Pancreas (tissue), 10 donors: ENCODE measurements around the gene SRP68. TPM values are rescaled to one million over a fixed set of nuclear protein-coding genes. Genes with fewer than 3 reads are reported as not detected.

ENCODE experiments used
- ATAC-seq, 4 donors: fragments of 200-7000 bp; cut with Tn5 transposase; one replicate each; pipeline versions ENCODE4 v1.8.0 to v1.9.1; 2020; ENCODE audit warnings: mild to moderate bottlenecking in 4 of 4, moderate library complexity in 4 of 4
- DNase-seq, 6 donors: peaks; one replicate each; pipeline ENCODE4 v3.0.0-alpha.2; 2020
- FAIRE-seq: peaks from 2 replicates; lab custom pipeline; 2012; peaks lifted over from hg19 to GRCh38; lab: Jason Lieb, UNC
- H3K27ac ChIP-seq, 4 donors: fragments of 200-600 bp; sonication (generic); 1 replicate in 3 of 4; 2 replicates in 1 of 4; pipeline versions ENCODE4 v1.5.0 to v1.8.0; 2020
- H3K27me3 ChIP-seq, 4 donors: fragments of 200-600 bp; one replicate each; pipeline ENCODE4 v1.8.0; 2021
- H3K36me3 ChIP-seq, 3 donors: fragments of 200-600 bp; sonication (generic) in 1 of 3; one replicate each; pipeline versions ENCODE4 v1.5.0 to v1.8.0; 2020 to 2021
- H3K4me1 ChIP-seq, 3 donors: fragments of 200-600 bp; one replicate each; pipeline ENCODE4 v1.8.0; 2021
- H3K4me3 ChIP-seq, 4 donors: fragments of 200-600 bp; sonication (generic) in 2 of 4; one replicate each; pipeline versions ENCODE4 v1.5.0 to v1.8.0; 2020 to 2021
- H3K9me3 ChIP-seq, 4 donors: fragments of 200-600 bp; one replicate each; pipeline ENCODE4 v1.8.0; 2021
- CTCF ChIP-seq, 4 donors: fragments of 200-600 bp; sonication (generic) in 3 of 4; IDR thresholded peaks; one replicate each; pipeline versions ENCODE4 v1.5.0 to v1.8.0; 2021; ENCODE audit warnings: antibody characterized with exemption in 4 of 4
- WGBS, 2 donors: extraction: QIAGEN DNeasy Blood & Tissue Kit; methylation state at CpG; one replicate each; pipeline ENCODE4 v1.1.7; 2013; 5-methylcytosine and 5-hydroxymethylcytosine counted together
- intact Hi-C, 3 donors: fragments of 100-400 bp; cut with DNase I; formaldehyde crosslinking; loops; one replicate each; pipeline versions ENCODE4 v1.11.1 to v1.14.2; 2022
- polyA plus RNA-seq, 2 donors: library from polyadenylated mRNA; stranded (reverse); fragments of 200-250 nt; gene quantifications; one replicate each; pipeline ENCODE4 v1.2.3, GENCODE V29; 2013
- total RNA-seq, 6 donors: library from RNA; stranded (reverse); fragmentation: NEBNext Ultra II Directional in 4 of 6; extraction: Animal tissue kit (Norgen Biotek cat#: 25700) in 4 of 6; gene quantifications; one replicate each; pipeline versions ENCODE4 v1.2.1 to v1.2.4, GENCODE V29; 2021 to 2023
- donor health status: healthy with polysubstance abuse.
- donor health status: DM: no; HTN: no; CAD: no; lungs with moderate emphysema.
- donor health status: DM: no; HTN: no; CAD: no.
- donor health status: control.
- donor health status: control.
- donor health status: Bipolar disorder and iron deficiency.
- donor health status: DM: yes; HTN: yes; CAD: no.
- donor health status: DM: no; HTN: no; CAD: no.
- donor health status: DM: no; HTN: no; CAD: no.
- donor health status: DM: yes; HTN: yes; CAD: no.

SRP68 gene
- total and polyA plus RNA-seq, 8 donors = 32.2 to 74.6 (median 48.0) TPM

GRCh38 chr17:76034428-76035350 lies 37.6 kb downstream of the SRP68 start:
- WGBS, 2 donors = 88 to 90% methylated on average over 13 of the region's 13 CpGs
- FAIRE-seq (no peak), DNase-seq (no peak), ATAC-seq (no peak)
- peaks cover 0 to 21% (median 0%) of the 10 kb centered on the region in 3 donors for H3K36me3 ChIP-seq
- peaks cover 0 to 8% (median 0%) of the 10 kb centered on the region in 3 donors for H3K4me1 ChIP-seq
- intact Hi-C loops = no loop called here
- no peaks in the 10 kb centered on the region for H3K9me3 ChIP-seq
- H3K4me3 ChIP-seq = no peak overlapping the region
- TF ChIP-seq CTCF (IDR thresholded peaks at IDR 0.05) = no peak
- H3K27ac ChIP-seq = no peak overlapping the region
- no peaks in the 10 kb centered on the region for H3K27me3 ChIP-seq

GRCh38 chr17:76033139-76033538 lies 39.2 kb downstream of the SRP68 start:
- intact Hi-C loops = no loop called here

GRCh38 chr17:76032780-76033108 lies 39.6 kb downstream of the SRP68 start:
- H3K4me3 ChIP-seq = no peak overlapping the region
- H3K4me1 ChIP-seq = peaks cover 0 to 8% (median 0%) of the 10 kb centered on the region in 3 donors
- peak; percentile 45 to 83 (median 67) for ATAC-seq
- intact Hi-C loops = no loop called here
- H3K36me3 ChIP-seq = peaks cover 0 to 1% (median 0%) of the 10 kb centered on the region in 3 donors
- H3K27ac ChIP-seq = peak overlapping the region in 1 of 4 donors; percentile 13
- FAIRE-seq = no peak
- H3K9me3 ChIP-seq = no peaks in the 10 kb centered on the region
- 33 to 34% methylated on average over 5 of the region's 5 CpGs for WGBS, 2 donors
- no peak for DNase-seq
- no peak for TF ChIP-seq CTCF (IDR thresholded peaks at IDR 0.05)
- no peaks in the 10 kb centered on the region for H3K27me3 ChIP-seq

More at GRCh38 chr17:76033139-76033538, 39.2 kb downstream of the SRP68 start:
- H3K27me3 ChIP-seq = no peaks in the 10 kb centered on the region
- ATAC-seq = no peak
- TF ChIP-seq CTCF (IDR thresholded peaks at IDR 0.05) = no peak
- peaks cover 0 to 5% (median 0%) of the 10 kb centered on the region in 3 donors for H3K36me3 ChIP-seq
- no peaks in the 10 kb centered on the region for H3K9me3 ChIP-seq
- DNase-seq = no peak
- no peak overlapping the region for H3K27ac ChIP-seq
- H3K4me3 ChIP-seq = no peak overlapping the region
- H3K4me1 ChIP-seq = peaks cover 0 to 8% (median 0%) of the 10 kb centered on the region in 3 donors
- no peak for FAIRE-seq
- 95 to 96% methylated on average over 6 of the region's 6 CpGs for WGBS, 2 donors

GRCh38 chr17:76032073-76032779 lies 40.1 kb downstream of the SRP68 start:
- TF ChIP-seq CTCF (IDR thresholded peaks at IDR 0.05) = peak in 1 of 4 donors; percentile 17
- ATAC-seq (peak; percentile 59 to 73 (median 70)), DNase-seq (peak in 3 of 6 donors; percentile 36 to 78 (median 44)), FAIRE-seq (no peak)
- intact Hi-C loops = no loop called here
- Histone ChIP-seq H3K36me3 (no peaks in the 10 kb centered on the region), H3K9me3 (no peaks in the 10 kb centered on the region), H3K4me3 (no peak overlapping the region), H3K27me3 (no peaks in the 10 kb centered on the region), H3K27ac (peak overlapping the region in 1 of 4 donors; percentile 13), H3K4me1 (peaks cover 0 to 8% (median 0%) of the 10 kb centered on the region in 3 donors)
- WGBS, 2 donors = 45 to 59% methylated on average over 20 of the region's 20 CpGs
